DMS53 (cell line): ENCODE data around the gene TBL1X.
"Not testable (repeated sequence)": the region's sequence is repeated elsewhere in the genome, so short reads cannot be mapped to it uniquely, and the experiment has no call there.

Experiments used
- DNase-seq: peaks from one replicate; lab custom pipeline; 2025; lab: John Stamatoyannopoulos, UW

The TBL1X gene

DNA sequence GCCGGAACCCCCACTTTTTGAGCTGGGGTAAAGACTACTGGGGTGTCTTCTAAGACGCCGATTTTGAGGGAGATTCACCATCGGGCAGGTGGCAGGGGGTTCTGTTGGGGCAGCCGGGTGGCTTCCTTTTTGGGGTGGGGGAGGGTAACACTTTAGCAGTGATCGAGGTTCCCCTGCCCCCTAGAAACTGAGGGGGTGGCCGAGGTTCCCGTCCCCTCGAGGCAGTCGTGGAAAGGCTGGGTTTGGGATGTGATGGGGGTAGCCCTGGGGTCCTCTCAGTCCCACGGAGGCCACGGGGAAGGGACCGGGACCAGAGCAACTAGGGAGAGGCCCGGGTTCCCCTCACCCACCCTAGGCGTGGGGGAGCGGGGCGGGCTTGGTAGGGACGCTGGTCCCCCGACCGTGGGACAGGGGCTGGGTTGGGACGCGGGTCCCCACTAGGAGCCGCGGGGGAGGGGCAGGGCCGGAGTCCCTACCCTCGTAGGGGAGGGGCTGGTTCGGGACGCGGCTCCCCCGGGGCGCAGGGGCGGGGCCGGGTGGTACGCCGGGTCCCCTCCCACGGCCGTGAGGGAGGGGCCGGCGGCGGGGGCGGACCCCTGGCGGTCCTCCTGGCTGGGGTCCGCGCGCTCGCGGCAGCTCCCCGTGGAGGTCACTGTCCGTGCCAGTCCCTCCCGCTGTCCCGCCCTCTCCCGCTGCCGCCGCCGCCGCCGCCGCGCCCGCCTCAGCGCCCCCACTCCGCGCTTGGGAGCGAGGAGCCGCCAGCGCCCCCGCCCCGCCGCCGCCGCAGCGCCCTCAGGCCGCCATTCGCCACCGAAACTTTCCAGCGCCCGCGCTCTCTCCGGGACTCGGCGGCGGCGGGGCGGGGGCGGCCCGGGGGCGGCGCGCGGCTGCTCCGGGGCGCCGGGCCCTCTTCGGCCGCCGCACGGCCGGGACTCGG is at the start of gene TBL1X:
Gene TBL1X (plus strand): TSS at position 624 of the 937 bp plus-strand sequence. CDS start 188,529 bp downstream, outside the sequence.
- DNase-seq: peak; percentile 59

DNA sequence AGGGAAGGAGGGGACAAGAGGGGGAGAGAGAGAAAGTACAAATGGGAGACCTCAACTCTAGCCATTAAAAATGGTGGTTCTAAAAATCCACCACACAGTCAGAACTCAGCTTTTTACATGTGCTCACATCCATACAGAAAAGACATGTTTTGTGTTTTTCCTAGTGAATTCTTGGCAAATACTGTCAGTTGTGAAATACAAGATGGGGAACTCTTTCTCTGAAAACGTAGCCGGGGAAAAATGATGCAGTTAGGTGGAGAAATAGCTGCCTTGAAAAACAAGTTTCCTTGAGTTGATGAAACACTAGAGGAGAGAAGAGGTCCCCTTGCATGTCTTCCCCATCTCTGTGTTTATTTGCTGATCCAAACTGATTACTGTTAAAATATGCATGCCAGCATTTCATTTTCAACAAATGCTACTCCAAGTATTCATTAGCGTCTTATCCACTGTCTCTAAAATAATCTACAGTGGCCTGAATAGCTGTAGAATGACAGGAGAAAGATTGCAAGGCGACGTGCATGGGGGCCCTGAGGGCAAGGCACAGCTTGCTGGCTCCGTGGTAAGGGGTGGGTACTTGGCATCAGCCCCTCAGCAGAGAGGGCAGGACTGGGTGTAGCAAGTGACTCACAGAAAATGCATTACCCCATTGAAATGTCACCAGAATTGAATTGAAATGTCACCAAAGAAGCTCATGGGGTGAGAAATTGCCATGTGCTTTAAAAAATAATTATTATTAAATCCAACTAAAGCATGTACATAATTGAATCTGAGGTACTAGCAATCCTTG is 48.1 kb upstream of the TBL1X start:
- no peak for DNase-seq

DNA sequence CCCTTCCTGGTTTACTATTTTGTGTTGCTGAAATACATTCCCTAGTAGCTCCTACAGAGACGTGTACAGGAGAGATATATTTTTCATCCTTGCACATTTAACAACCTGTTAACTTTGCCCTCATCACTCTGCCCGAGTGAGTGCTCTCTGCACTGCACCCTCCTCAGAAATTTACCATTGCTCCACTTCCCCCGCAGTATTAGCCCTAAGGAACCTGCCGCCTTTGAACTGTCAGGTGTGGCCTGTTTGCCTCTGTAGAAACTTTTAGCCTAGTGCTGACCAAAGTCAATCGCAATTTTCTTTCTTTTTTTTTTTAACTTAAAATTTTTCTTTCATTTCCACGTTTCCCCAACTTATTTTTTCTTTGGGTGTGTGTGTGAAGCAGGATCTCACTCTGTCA is 46.6 kb upstream of the TBL1X start:
- DNase-seq: no peak

DNA sequence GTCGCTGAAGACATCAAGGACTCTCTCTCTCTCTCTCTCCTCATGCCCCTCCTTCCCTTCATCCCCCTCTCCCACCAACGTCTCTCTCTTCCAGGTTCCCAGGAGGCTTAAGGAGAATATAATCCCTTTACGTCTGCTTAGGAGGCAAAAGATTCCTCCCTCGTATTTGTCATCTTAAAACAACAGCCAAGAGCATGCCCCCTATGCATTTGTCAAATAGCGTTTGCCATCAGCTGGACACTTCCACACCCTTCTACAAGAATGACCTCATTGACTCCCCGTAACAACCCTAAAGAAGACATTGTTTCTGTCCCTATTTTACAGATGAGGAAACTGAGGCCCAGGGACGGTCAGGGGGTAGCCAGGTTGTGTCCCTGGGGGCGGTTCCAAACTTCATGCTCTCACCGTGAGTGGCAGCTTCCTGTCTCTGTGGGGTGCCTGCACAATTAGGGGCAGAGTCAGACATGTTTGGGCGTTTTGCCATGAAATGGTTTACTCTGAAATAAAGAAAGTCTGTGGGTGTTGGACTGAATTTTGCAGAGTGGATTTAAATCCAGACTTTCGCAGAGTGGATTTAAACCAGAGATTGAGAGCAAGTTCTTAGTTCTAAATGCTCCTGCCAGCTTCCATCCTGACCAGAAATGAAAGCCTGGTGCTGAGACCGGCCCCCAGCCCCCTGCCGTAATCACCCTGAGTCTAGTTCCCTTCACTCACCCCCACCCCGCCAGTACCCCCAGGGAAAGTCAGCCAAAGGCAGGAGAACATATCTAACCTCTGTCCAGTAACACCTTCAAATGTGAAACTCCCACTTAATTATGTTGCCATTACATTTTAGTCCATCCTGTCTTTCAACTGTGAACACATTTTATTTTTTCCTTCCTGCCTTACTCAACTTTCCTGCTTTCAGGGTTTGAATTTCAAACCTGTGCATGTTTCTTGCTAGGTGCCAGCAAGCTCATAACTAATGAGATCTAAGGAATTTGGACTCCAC is 44.3 kb upstream of the TBL1X start:
- no peak for DNase-seq

DNA sequence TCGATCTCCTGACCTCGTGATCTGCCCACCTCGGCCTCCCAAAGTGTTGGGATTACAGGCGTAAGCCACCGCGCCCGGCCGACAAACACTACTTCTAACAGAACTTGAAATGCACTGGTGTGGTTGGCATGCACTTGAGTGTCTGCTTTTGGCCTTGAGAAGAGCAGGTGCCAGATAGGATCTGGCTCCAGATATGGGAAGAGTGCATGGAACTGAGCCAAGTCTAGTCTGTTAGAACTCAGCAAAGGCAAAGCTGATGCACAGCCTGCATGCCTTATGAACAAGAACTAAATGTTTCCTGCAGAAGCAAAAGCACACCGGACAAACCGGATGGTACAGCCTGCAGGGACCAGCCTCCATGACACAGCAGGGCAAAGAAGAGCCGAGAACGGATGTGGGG is 35.1 kb upstream of the TBL1X start:
- DNase-seq: peak; percentile 41

DNA sequence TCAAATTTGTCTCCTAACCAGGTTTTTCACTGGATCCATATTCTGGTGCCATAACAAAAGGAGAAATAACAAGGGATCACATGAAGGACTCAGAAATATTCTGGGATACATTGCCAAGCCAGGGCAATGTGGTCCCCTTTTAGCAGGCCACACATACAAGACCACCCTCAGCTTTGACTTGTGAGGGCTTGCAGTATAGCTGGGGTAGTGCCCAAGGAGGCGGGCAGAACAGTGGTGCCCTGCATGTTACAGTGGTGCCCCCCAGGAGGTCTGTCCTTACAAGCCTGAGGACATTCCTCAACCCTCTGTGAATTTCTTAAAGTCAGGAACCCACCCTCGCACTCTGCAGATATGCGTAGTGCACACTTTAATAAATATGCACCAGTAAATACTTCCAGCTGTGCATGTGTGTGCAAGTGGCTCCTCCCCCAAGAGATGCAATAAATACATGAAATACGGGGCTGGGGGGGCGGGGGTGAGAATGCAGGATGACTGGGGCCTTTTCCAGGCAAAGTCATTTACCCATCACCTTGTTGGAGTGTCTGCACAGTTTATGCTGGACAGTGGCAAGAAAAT is 34.4 kb upstream of the TBL1X start:
- no peak for DNase-seq

DNA sequence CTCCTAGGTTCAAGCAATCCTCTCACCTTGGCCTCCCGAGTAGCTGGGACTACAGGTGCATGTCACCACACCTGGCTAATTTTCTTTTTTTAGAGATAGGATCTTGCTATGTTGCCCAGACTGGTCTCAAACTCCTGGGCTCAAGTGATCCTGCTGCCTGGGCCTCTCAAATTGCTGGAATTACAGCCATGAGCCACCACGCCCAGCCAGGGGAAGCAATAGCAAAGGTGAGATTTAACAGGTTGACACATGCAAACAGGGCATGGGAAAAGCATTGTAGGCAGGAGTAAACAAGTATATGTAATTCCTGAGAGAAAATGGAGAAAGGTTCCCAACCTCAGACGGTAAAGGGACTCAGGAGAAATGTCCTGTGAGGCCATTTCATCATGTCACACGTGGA is 33.6 kb upstream of the TBL1X start:
- no peak for DNase-seq

DNA sequence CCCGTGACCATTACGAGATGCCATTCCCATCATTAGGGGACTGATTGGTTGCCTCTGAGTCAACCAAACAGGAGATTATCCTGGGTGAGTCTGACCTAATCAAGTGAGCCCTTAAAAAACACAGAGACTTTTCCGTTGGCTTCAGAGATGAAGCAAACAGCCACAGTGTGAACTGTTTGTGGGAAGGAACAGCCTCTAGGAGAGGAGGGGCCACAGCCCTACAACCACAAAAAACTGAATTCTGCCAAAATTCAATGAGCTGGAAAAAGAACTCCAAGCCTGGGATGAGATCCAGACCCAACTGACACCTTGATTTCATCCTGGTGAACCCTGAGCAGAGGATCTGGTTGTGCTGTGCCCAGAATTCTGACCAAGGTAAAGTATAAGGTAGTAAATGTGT is 31.3 kb upstream of the TBL1X start:
- DNase-seq: no peak

DNA sequence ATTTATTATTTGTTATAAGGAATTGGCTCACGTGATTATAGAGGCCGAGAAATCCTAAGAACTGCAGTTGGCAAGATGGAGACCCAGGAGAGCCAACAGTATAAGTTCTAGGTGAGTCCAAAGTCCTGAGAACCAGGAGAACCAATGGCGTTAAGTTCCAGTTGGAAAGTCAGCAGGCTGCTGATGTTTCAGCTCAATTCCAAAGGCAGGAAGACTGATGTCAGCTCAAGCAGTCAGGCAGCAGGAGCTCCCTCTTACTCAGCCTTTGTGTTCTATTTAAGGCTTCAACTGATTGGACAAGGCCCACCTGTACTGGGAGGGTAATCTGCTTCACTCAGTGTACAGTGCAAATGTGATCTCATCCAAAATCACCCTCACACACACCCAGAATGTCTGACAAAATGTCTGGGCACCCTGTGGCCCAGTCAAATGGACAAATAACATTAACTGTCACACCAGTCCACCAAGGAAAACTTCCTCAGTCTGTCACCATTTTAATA is 30.8 kb upstream of the TBL1X start:
- no peak for DNase-seq

DNA sequence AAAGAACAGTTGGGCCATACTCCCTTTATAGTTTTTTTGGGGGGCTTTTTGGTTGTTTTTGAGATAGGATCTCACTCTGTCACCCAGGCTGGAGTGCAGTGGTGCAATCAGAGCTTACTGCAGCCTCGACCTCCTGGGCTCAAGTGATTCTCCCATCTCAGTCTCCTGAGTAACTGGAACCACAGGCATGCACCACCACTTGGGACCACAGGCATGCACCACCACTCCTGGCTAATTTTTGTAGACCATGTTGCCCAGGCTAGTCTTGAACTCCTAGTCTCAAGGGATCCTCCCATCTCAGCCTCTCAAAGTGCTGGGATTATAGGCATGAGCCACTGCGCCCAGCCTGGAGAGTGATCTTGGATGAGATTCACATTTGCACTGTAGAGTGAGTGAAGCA is 29.8 kb upstream of the TBL1X start:
- DNase-seq: not testable (repeated sequence)

DNA sequence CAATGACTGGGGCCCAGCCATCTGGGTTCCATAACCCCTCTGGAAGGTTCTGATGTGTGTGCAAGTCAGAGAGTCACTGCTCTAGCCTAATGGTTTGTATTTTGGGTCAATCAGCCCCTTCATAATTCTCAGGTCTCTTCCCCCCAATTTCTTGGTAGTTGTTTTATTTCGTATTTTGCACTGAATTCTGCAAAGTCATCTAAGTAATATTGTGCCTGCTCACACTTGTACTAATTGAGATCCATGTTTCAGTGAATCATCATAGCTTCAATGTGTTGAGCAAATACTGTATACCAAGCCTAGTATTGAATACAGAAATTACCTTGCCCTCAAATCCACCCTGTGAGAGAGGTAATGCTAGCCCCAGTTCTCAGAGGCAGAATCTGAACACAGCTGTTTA is 28.0 kb upstream of the TBL1X start:
- DNase-seq: no peak

DNA sequence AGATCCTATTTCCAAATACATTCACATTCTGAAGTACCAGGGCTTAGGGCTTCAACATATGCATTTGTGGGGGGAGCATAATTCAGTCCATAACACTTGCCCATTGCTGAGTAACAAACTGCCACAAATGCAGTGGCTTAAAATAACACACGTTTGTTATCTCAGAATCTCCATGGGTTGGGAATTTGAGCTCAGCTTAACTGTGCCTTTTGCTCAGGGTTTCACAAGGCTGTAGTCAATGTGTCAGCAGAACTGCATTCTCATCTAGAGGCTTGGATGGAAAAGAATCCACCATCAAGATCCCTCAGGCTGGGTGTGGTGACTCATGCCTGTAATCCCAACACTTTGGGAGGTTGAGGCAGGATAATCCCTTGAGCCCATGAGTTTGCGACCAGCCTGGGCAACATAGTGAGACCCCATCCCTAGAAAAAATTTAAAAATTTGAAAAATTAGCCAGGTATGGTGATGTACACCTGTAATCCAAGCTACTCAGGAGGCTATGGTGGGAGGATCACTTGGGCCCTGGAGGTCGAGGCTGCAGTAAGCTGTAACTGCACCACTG is 25.8 kb upstream of the TBL1X start:
- DNase-seq: no peak

DNA sequence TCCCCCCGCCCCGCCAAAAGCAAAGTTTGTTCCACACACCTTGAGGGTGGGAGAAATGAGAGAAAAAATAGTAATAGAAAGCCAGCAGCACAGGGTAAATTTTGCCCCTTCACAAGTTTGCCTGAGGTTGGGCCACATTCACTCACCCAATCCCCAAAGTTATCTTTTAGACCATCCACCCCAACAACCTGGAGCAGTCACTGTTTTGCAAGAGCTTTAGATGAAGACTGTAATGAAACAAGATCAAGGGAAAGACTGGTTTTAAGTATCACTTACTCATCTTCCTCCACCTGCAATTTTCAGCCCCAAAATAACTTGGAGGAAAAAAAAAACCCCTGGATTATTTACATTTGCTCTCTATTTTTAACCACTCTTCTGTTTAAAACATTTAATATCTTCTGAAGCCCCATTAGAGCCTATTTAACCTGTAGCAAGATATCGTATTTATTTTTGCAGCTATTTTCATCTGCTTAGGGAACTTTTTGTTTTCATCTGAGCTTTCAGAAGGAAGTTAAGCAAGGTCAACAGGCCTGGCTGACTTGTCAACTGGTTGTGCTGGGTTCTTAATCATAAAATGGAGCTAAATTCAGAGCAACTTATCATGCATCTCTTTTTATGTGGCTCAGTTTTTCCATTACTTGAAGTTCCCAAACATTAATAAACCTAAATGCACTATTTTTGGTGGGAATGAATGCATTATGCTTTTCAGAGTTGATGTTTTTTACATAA is 24.6 kb upstream of the TBL1X start:
- DNase-seq: peak; percentile 0

DNA sequence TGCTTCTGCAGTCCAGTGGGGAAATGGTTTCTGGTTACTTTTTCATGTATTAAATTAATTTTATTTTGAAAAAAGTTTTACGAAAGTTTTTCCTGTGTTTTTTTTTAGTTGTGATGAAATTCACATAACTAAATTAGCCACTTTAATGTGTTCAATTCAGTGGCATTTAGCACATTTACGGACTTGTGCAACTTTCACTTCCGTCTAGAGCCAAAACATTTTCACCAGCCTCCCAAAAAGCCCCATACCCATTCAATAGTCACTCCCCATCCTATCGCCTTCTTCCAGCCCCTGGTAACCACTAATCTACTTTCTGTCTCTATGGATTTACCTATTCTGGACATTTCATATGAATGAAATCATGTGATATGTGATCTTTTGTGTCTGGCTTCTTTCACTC is 22.8 kb upstream of the TBL1X start:
- DNase-seq: no peak

DNA sequence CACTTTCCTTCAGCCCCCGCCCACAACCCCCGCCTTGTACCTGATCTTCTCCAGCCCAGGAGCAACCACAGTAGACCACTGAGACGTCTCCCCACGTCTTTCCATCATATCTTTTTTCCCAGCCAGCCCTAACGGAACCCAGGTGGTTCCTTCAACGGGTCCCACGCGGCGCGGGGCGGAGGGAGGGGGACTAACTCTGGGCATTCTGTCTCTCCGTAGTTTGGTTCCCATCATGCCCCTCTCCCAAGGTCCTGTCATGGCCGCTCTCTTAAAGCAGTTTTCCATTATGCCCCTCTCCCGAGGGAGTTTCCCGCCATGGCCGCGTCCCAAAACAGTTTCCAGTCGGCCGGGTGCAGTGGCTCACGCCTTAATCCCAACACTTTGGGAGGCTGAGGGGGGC is 21.5 kb upstream of the TBL1X start:
- DNase-seq: no peak

DNA sequence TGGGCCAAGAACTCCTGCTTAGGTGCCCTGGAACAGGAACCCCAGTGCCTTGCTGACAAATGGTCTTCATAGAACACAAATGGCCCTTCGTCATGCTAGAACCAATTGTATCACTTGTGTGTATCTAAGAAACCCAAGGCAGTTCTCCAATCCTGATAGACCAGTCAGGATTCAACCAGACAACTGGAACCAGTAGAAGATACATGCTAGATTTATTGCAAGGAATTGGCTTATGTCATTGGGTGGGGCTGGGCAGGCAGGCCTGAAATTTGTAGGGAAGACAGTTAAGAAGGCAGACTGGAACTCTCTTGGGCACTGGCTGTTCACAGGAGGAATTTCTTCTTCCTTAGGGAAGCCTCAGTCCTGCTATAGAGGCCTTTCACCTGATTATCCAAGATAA is 17.0 kb upstream of the TBL1X start:
- DNase-seq: no peak

DNA sequence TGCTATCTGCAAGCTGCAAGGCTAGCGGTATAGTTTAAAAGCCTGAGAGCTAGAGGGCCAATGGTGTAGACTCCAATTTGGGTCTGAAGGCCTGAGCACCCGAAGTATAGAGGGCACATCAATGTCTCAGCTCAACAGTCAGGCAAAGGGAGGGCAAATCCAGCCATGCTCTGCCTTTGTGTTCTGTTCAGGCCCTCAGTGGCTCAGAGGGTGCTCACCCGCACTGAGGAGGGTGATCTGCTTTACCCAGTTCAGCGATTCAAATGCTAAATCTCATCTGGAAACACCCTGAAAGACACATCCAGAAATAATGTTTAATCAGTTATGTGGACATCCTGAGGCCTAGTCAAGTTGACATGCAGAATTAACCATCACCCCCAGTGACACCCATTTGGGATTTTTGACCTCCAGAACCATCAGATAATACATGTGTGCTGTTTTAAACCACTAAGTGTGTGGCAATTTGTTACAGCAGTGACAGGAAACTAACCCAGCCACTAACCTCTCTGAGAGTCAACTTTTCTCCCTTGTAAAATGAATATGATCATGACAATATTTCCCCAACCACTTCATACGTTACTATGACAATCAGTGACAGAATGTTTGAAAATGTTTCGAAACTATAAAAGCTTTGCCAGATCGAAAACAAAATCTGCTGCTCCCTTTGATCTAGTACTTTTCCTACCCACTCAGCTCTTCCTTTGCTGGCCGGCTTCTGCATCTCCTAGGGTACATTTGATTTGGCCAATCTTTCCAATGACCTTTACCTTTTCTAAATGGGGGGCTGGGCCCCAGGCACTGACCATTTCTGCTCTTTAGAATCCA is 8.4 kb upstream of the TBL1X start:
- no peak for DNase-seq

DNA sequence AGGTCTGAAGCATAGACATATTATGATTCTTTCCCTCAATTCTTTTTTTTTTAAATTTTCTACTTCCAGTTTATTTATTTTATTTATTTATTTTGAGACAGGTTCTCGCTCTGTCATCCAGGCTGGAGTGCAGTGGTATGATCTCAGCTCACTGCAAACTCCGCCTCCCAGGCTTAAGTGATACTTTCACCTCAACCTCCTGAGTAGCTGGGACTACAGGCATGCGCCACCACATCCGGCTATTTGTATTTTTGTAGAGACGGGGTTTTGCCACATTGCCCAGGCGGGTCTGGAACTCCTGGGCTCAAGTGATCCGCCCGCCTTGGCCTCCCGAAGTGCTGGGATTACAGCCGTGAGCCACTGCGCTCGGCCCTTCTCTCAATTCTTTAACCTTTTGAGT is 6.8 kb upstream of the TBL1X start:
- DNase-seq: not testable (repeated sequence)

DNA sequence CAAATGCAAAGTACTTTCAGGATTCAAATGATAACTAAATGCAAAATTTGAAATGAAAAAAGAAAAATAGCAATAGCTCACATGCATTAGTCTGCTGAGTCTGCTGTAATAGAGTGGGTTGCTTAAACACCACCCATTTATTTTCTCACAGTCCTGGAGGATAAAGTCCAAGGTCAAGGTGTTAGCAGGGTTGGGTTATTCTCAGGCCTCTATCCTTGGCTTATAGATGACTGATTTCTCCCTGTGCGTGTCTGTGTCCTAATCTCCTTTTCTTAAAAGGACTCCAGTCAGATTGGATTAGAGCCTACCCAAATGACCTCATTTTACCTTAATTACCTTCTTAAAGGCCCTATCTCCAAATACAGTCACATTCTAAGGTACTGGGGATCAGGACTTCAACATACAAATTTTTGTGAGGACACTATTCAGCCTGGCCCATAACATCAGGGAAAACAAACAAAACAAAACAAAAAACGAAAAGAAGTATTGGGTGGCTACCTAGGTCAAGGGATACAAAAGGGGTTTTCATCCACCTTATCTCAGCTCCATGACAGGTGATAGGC is 6.3 kb upstream of the TBL1X start:
- no peak for DNase-seq
